ENCODE data around the gene ANGPTL1. TPM values are rescaled to one million over a fixed set of nuclear protein-coding genes. Genes with fewer than 3 reads are reported as not detected.

Gene ANGPTL1
- total and polyA plus RNA-seq, 2 of the 13 experiments (the other 11 are each of a cell fraction or from before 2014, with no cell fraction given): 2.9 to 9.3 TPM

DNA sequence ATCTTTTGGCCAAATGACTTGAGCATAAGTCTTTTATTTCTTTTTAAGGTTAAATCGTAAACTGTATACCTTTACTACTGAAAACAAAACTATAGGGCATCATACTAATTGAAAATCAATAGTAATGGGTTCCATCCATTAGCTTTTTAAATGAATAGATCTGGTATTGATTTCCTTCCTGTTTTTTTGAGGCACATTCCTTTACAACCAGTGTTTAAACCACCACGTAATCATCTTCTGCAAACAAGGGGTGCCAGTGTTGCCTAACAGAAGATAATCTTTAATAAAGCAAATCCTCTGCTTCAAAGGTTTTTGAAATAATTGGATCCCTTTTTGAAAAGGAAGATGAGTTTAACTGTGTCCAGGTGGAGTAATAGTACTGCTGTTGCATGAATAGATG is 48.7 kb upstream of the ANGPTL1 start (continued):
- TF ChIP-seq, protein P1, sequence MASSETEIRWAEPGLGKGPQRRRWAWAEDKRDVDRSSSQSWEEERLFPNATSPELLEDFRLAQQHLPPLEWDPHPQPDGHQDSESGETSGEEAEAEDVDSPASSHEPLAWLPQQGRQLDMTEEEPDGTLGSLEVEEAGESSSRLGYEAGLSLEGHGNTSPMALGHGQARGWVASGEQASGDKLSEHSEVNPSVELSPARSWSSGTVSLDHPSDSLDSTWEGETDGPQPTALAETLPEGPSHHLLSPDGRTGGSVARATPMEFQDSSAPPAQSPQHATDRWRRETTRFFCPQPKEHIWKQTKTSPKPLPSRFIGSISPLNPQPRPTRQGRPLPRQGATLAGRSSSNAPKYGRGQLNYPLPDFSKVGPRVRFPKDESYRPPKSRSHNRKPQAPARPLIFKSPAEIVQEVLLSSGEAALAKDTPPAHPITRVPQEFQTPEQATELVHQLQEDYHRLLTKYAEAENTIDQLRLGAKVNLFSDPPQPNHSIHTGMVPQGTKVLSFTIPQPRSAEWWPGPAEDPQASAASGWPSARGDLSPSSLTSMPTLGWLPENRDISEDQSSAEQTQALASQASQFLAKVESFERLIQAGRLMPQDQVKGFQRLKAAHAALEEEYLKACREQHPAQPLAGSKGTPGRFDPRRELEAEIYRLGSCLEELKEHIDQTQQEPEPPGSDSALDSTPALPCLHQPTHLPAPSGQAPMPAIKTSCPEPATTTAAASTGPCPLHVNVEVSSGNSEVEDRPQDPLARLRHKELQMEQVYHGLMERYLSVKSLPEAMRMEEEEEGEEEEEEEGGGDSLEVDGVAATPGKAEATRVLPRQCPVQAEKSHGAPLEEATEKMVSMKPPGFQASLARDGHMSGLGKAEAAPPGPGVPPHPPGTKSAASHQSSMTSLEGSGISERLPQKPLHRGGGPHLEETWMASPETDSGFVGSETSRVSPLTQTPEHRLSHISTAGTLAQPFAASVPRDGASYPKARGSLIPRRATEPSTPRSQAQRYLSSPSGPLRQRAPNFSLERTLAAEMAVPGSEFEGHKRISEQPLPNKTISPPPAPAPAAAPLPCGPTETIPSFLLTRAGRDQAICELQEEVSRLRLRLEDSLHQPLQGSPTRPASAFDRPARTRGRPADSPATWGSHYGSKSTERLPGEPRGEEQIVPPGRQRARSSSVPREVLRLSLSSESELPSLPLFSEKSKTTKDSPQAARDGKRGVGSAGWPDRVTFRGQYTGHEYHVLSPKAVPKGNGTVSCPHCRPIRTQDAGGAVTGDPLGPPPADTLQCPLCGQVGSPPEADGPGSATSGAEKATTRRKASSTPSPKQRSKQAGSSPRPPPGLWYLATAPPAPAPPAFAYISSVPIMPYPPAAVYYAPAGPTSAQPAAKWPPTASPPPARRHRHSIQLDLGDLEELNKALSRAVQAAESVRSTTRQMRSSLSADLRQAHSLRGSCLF (CRISPR knock-in tag; IDR thresholded peaks at IDR 0.05; ENCODE audit: borderline replicate concordance): no peak
- TF ChIP-seq ARHGAP35 (CRISPR knock-in tag; IDR thresholded peaks at IDR 0.05; ENCODE audit: borderline replicate concordance) (no peak), U2AF1 (optimal IDR thresholded peaks at IDR 0.05; ENCODE audit: low read depth, low read length) (no peak), MAFK (conservative IDR thresholded peaks at IDR 0.05 in 1 of 2, IDR thresholded peaks at IDR 0.05 in 1 of 2; ENCODE audit: low read length in 2 of 2) (no peak), RFXAP (CRISPR knock-in tag; IDR thresholded peaks at IDR 0.05; ENCODE audit: borderline replicate concordance) (no peak), SMC3 (IDR thresholded peaks at IDR 0.05; ENCODE audit: low read length) (no peak), ZBTB3 (CRISPR knock-in tag; IDR thresholded peaks at IDR 0.05; ENCODE audit: borderline replicate concordance, low read depth) (no peak), CREM (IDR thresholded peaks at IDR 0.05) (peak; percentile 82), CREM (CRISPR knock-in tag; IDR thresholded peaks at IDR 0.05) (no peak), HES4 (CRISPR knock-in tag; IDR thresholded peaks at IDR 0.05; ENCODE audit: borderline replicate concordance) (no peak), ZBTB21 (CRISPR knock-in tag; IDR thresholded peaks at IDR 0.05) (no peak), ZNF792 (CRISPR knock-in tag; IDR thresholded peaks at IDR 0.05) (no peak), RBAK (CRISPR knock-in tag; IDR thresholded peaks at IDR 0.05) (no peak), RFX1 (IDR thresholded peaks at IDR 0.05) (no peak)
- TF ChIP-seq, protein P2, sequence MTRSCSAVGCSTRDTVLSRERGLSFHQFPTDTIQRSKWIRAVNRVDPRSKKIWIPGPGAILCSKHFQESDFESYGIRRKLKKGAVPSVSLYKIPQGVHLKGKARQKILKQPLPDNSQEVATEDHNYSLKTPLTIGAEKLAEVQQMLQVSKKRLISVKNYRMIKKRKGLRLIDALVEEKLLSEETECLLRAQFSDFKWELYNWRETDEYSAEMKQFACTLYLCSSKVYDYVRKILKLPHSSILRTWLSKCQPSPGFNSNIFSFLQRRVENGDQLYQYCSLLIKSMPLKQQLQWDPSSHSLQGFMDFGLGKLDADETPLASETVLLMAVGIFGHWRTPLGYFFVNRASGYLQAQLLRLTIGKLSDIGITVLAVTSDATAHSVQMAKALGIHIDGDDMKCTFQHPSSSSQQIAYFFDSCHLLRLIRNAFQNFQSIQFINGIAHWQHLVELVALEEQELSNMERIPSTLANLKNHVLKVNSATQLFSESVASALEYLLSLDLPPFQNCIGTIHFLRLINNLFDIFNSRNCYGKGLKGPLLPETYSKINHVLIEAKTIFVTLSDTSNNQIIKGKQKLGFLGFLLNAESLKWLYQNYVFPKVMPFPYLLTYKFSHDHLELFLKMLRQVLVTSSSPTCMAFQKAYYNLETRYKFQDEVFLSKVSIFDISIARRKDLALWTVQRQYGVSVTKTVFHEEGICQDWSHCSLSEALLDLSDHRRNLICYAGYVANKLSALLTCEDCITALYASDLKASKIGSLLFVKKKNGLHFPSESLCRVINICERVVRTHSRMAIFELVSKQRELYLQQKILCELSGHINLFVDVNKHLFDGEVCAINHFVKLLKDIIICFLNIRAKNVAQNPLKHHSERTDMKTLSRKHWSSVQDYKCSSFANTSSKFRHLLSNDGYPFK (CRISPR knock-in tag; IDR thresholded peaks at IDR 0.05; ENCODE audit: borderline replicate concordance): no peak
- TF ChIP-seq, protein P3, sequence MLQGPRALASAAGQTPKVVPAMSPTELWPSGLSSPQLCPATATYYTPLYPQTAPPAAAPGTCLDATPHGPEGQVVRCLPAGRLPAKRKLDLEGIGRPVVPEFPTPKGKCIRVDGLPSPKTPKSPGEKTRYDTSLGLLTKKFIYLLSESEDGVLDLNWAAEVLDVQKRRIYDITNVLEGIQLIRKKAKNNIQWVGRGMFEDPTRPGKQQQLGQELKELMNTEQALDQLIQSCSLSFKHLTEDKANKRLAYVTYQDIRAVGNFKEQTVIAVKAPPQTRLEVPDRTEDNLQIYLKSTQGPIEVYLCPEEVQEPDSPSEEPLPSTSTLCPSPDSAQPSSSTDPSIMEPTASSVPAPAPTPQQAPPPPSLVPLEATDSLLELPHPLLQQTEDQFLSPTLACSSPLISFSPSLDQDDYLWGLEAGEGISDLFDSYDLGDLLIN (CRISPR knock-in tag; IDR thresholded peaks at IDR 0.05; ENCODE audit: borderline replicate concordance): no peak
- TF ChIP-seq, protein P4, sequence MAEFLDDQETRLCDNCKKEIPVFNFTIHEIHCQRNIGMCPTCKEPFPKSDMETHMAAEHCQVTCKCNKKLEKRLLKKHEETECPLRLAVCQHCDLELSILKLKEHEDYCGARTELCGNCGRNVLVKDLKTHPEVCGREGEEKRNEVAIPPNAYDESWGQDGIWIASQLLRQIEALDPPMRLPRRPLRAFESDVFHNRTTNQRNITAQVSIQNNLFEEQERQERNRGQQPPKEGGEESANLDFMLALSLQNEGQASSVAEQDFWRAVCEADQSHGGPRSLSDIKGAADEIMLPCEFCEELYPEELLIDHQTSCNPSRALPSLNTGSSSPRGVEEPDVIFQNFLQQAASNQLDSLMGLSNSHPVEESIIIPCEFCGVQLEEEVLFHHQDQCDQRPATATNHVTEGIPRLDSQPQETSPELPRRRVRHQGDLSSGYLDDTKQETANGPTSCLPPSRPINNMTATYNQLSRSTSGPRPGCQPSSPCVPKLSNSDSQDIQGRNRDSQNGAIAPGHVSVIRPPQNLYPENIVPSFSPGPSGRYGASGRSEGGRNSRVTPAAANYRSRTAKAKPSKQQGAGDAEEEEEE (CRISPR knock-in tag; IDR thresholded peaks at IDR 0.05; ENCODE audit: borderline replicate concordance): no peak
